H1 (cell line): ENCODE results near the gene KRTAP17-1. TPM values are rescaled to one million over a fixed set of nuclear protein-coding genes. Genes with fewer than 3 reads are reported as not detected.

Experiments used
- ATF2 ChIP-seq: IDR thresholded peaks from 2 replicates; pipeline ENCODE4 v1.6.1; 2012; ENCODE audit warnings: low read length, inconsistent platforms
- CHD7 ChIP-seq: fragments of 300-600 bp; sonication (generic); IDR thresholded peaks from 2 replicates; pipeline ENCODE4 v1.7.1; 2012; ENCODE audit warnings: low read length, moderate library complexity, mild to moderate bottlenecking, inconsistent platforms; ENCODE audit not compliant: insufficient replicate concordance
- GABPA ChIP-seq: IDR thresholded peaks from 2 replicates; pipeline ENCODE4 v1.6.1; 2011; ENCODE audit warnings: mild to moderate bottlenecking, low read length, moderate library complexity, borderline replicate concordance; ENCODE audit not compliant: insufficient read depth
- MAFK ChIP-seq: IDR thresholded peaks from 2 replicates; pipeline ENCODE4 v1.6.1; 2012; ENCODE audit warnings: low read depth, mild to moderate bottlenecking, improper control_type of control experiment, low read length
- PHF8 ChIP-seq: fragments of 200-600 bp; sonication (generic); conservative IDR thresholded peaks from 2 replicates; pipeline ENCODE4 v1.7.1; 2012; ENCODE audit warnings: low read depth, mild to moderate bottlenecking, inconsistent platforms, low read length, moderate library complexity
- RBBP5 ChIP-seq: IDR thresholded peaks from 2 replicates; pipeline ENCODE4 v1.7.1; 2012; ENCODE audit warnings: low read depth, mild to moderate bottlenecking, inconsistent platforms, low read length, moderate library complexity, borderline replicate concordance
- RFX5 ChIP-seq: IDR thresholded peaks from 2 replicates; pipeline ENCODE4 v1.6.1; 2011; ENCODE audit warnings: low read depth, low read length, improper control_type of control experiment, borderline replicate concordance
- RXRA ChIP-seq: IDR thresholded peaks from 2 replicates; pipeline ENCODE4 v1.6.1; 2011; ENCODE audit warnings: low read depth, mild to moderate bottlenecking, low read length, moderate library complexity; ENCODE audit not compliant: insufficient read depth
- YY1 ChIP-seq: IDR thresholded peaks from 2 replicates; pipeline ENCODE4 v1.6.1; 2011; ENCODE audit warnings: low read depth, mild to moderate bottlenecking, low read length
- polyA plus RNA-seq, 7 experiments: library from polyadenylated mRNA; depleted of rRNA in 3 of 7; stranded (reverse) in 5 of 7; unstranded in 2 of 7; fragments of >200 nt in 5 of 7; fragments of 200-250 nt in 2 of 7; gene quantifications; 1 replicate in 5 of 7; 2 replicates in 1 of 7; 4 replicates in 1 of 7; pipeline versions ENCODE4 v1.2.1 to v1.2.3, GENCODE V29; 2011 to 2013; ENCODE audit warnings: missing spikeins in 2 of 7, mixed read lengths in 2 of 7
- total RNA-seq: library from RNA; stranded (reverse); fragmentation: NEBNext Ultra II Directional; extraction: Animal tissue kit (Norgen Biotek cat#: 25700); gene quantifications from 2 replicates; pipeline ENCODE4 v1.2.1, GENCODE V29; 2021

The KRTAP17-1 gene
- total and polyA plus RNA-seq, 2 of the 8 experiments (the other 6 are each of a cell fraction or from before 2014, with no cell fraction given): not detected

GRCh38 chr17:41308251-41308917 lies 7.1 kb downstream of the KRTAP17-1 start (continued):
- no peak for TF ChIP-seq CHD7
- no peak for TF ChIP-seq RFX5
- no peak for TF ChIP-seq YY1
- no peak for TF ChIP-seq GABPA
- no peak for TF ChIP-seq RXRA
- no peak for TF ChIP-seq PHF8
- TF ChIP-seq ATF2: no peak
- TF ChIP-seq MAFK: no peak
- no peak for TF ChIP-seq RBBP5
